Erythroblast (primary cell): ENCODE measurements around the gene MROH2A.

ENCODE experiments used
- GATA1 ChIP-seq: IDR thresholded peaks from 2 replicates; pipeline ENCODE4 v1.6.1; 2011; ENCODE audit warnings: low read depth, mild to moderate bottlenecking, control low read depth, low read length, moderate library complexity
- POLR2A ChIP-seq: IDR thresholded peaks from 2 replicates; pipeline ENCODE4 v1.6.1; 2011; ENCODE audit warnings: mild to moderate bottlenecking, low read length

- TF ChIP-seq POLR2A = no peak
- TF ChIP-seq GATA1 = no peak
These were observed 24.1 kb downstream of the MROH2A start for GRCh38 chr2:233802132-233802815.
